ENCODE data around the gene SGPP1. TPM values are rescaled to one million over a fixed set of nuclear protein-coding genes. Genes with fewer than 3 reads are reported as not detected.

SGPP1 gene
- total RNA-seq (10 to 100 TPM; 12.2 to 12.4 TPM), polyA plus RNA-seq (10 to 100 TPM; 12.5 to 15.2 TPM)

DNA sequence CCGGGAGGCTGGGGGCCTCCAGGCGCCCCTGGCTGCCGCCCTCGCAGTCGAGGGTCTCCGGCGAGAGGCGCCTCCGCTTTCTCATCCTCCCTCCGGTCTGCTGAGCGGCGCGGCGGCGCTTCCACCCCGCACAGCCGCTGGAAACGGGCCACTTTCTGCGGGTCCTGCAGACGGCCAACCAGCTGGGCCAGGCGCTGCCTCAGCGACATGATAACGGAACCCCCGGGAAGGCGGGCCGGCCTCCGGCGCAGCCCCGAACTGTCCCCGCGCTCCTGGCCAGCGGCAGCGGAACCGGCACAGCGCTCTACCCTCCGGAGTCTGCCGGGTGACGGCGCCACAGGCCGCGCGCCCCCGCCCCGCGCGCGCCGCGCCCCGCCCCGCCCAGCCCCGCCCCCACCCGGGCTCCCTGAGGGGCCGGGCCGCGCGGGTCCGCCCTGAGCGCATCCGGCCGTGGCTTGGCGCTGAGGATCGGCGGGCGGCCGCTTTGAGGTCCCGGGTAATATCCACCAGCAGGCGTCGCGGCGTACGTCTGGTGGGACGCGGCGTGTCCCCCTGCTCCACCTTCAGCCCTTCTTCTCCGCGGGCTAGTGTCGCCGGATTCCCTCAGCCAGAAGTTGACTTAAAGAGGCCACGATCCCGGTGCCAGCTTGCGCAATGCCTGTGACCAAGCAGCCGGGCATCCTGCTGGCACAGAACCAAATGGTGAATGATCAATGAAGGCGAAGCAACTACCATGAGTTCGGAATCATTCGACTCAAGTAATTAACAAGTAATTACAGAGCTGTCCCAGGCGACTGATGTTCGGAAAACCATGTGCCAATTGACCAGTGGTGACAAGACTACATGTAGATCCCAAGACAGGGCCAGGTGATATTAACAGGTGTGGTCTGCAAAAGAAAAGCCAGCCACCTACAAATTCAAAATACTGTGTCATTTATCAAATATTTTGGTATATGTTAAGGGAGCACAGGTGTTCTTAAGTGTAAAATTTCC lies at the start of gene SGPP1:
Gene SGPP1, minus strand, starts transcription at position 330 of the 993 bp plus-strand sequence. Its CDS starts 121 bp downstream, at position 209.
- H3K9me3 Mint-ChIP-seq, result no peaks in the 10 kb centered on the region
- Histone ChIP-seq H3K9me3 (ENCODE audit: control insufficient read depth in 1 of 2, low read length in 2 of 2) (no peaks in the 10 kb centered on the region), H3K27me3 (ENCODE audit: insufficient read depth, low read length) (no peaks in the 10 kb centered on the region), H3K4me3 (ENCODE audit: low read length in 2 of 2) (peak within 1 kb of the TSS; percentile 57 to 80), H3K36me3 (ENCODE audit: insufficient read depth, low read length) (no peaks in the 10 kb centered on the region), H3K27ac (ENCODE audit: low read depth, low read length) (peak within 1 kb of the TSS; percentile 68), H3K4me1 (ENCODE audit: insufficient read depth, low read length) (peaks cover 31% of the 10 kb centered on the region)
- DNase-seq, result peak; percentile 81 to 86 (median 83)
- H3K4me1 Mint-ChIP-seq, result peaks cover 25 to 53% (median 43%) of the 10 kb centered on the region in 4 donors
- CTCF ChIA-PET (ENCODE audit: partially characterized antibody), result interaction anchor here (0.6 to 4.5 kb wide), 13 partner anchors 9 to 185 kb away, joined by 3 to 46 read pairs (median 3); partner anchors contain the start of genes PPP2R5E and WDR89
- no peaks in the 10 kb centered on the region for H3K27me3 Mint-ChIP-seq
- POLR2A ChIA-PET (ENCODE audit: partially characterized antibody), result interaction anchor here (0.8 to 4.6 kb wide), 13 partner anchors 9 to 185 kb away, joined by 3 to 43 read pairs (median 4); partner anchors contain the start of genes PPP2R5E and WDR89
- peak within 1 kb of the TSS; percentile 98 to 100 (median 99) for H3K4me3 Mint-ChIP-seq
- H3K36me3 Mint-ChIP-seq, result peaks cover 3 to 9% of the 10 kb centered on the region in 2 donors
- intact Hi-C loops (cut with micrococcal nuclease), result loop anchor here (1.0 to 5.0 kb wide), 6 partner anchors 42 to 185 kb away; partner anchors contain the start of genes PPP2R5E, SYNE2 and WDR89
- H3K27ac Mint-ChIP-seq, result peak within 1 kb of the TSS; percentile 86 to 98 (median 97)

DNA sequence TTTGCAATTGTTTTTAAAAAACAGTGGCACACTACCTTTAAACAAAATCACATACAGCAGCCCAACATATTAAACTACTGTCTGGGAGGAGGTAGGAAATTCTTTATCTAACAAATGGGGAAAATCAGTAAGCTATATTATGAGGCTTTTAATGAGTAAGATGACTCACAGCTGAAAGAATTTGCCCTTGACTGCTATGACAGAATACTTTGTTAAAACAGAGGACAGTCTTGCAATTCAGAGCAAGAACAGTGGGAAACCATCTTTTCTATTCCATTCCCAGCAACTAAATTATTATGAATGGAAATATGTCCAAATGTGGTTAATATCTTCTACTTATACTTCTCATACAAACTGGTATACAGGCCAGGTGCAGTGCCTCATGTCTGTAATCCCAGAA lies 49.2 kb upstream of the SGPP1 start:
- Histone ChIP-seq H3K27me3 (ENCODE audit: insufficient read depth, low read length) (no peaks in the 10 kb centered on the region), H3K9me3 (ENCODE audit: control insufficient read depth in 1 of 2, low read length in 2 of 2) (no peaks in the 10 kb centered on the region), H3K4me1 (ENCODE audit: insufficient read depth, low read length) (no peaks in the 10 kb centered on the region), H3K4me3 (ENCODE audit: low read length in 2 of 2) (no peak overlapping the region), H3K36me3 (ENCODE audit: insufficient read depth, low read length) (no peaks in the 10 kb centered on the region), H3K27ac (ENCODE audit: low read depth, low read length) (no peak overlapping the region)
- Mint-ChIP-seq H3K27me3 (no peaks in the 10 kb centered on the region), H3K36me3 (no peaks in the 10 kb centered on the region), H3K27ac (no peak overlapping the region), H3K4me3 (no peak overlapping the region), H3K9me3 (no peaks in the 10 kb centered on the region), H3K4me1 (no peaks in the 10 kb centered on the region)
- intact Hi-C loops (cut with micrococcal nuclease), result loop anchor here (10.0 kb wide), 1 partner anchor 232 kb away; the partner anchor contains the start of gene PPP2R5E
- DNase-seq, result no peak
- CTCF ChIA-PET (ENCODE audit: partially characterized antibody), result no interaction called here
- POLR2A ChIA-PET (ENCODE audit: partially characterized antibody), result no interaction called here

DNA sequence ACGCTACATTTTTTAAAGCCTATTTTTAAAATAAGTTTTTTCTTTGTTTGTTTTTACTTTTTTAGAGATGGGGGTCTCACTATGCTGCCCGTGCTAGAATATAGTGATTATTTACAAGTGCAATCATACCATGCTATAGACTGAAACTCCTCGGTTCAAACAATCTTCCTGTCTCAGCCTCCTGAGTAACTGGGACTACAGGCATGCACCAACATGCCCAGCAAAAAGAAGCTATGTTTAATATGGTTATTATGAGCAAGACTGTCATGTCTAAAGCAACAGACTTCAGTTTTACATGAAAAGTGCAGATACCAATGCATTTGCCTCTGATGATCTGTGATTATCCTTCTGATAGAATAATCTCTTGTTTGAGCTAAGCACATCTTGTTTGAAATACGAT lies 45.6 kb upstream of the SGPP1 start:
- H3K27me3 Mint-ChIP-seq, result no peaks in the 10 kb centered on the region
- Histone ChIP-seq H3K4me1 (ENCODE audit: insufficient read depth, low read length) (no peaks in the 10 kb centered on the region), H3K9me3 (ENCODE audit: control insufficient read depth in 1 of 2, low read length in 2 of 2) (no peaks in the 10 kb centered on the region), H3K36me3 (ENCODE audit: insufficient read depth, low read length) (no peaks in the 10 kb centered on the region), H3K27me3 (ENCODE audit: insufficient read depth, low read length) (no peaks in the 10 kb centered on the region), H3K4me3 (ENCODE audit: low read length in 2 of 2) (no peak overlapping the region), H3K27ac (ENCODE audit: low read depth, low read length) (no peak overlapping the region)
- no peak overlapping the region for H3K4me3 Mint-ChIP-seq
- intact Hi-C loops (cut with micrococcal nuclease), result loop anchor here (10.0 kb wide), 1 partner anchor 229 kb away; the partner anchor contains the start of gene PPP2R5E
- H3K27ac Mint-ChIP-seq, result no peak overlapping the region
- H3K9me3 Mint-ChIP-seq, result no peaks in the 10 kb centered on the region
- H3K4me1 Mint-ChIP-seq, result peaks cover 3 to 5% (median 4%) of the 10 kb centered on the region in 4 donors
- ChIA-PET POLR2A (ENCODE audit: partially characterized antibody) (no interaction called here), CTCF (ENCODE audit: partially characterized antibody) (interaction anchor here (0.7 to 1.5 kb wide), 2 partner anchors 66 to 95 kb away, joined by 3 read pairs; no protein-coding TSS in a partner anchor)
- no peaks in the 10 kb centered on the region for H3K36me3 Mint-ChIP-seq
- DNase-seq, result no peak

DNA sequence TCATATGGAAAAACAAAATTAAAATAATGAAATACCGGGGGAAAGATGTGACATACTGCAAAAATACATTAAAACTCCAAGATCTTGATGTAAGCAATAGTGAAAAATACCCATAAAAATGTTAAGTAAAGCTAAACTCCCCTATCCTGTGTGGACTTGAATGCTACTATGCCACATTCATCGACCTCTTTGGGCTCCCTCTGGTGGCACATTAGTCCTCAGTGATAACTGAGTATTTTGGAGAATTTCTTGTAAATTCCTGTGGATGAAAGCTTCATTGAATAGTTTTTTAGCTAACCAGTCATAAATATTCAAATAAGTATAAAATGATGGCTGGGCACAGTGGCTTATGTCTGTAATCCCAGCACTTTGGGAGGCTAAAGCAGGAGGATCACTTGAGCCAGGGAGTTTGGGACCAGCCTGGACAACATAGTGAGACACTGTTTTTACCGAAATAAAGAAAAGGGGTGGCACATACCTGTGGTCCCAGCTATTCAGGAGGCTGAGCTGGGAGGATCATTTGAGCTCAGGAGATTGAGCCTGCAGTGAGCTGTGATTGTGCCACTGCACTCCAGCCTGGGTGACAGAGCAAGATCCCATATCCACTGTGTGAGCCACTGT lies 42.4 kb upstream of the SGPP1 start:
- Histone ChIP-seq H3K9me3 (ENCODE audit: control insufficient read depth in 1 of 2, low read length in 2 of 2) (no peaks in the 10 kb centered on the region), H3K27me3 (ENCODE audit: insufficient read depth, low read length) (no peaks in the 10 kb centered on the region), H3K36me3 (ENCODE audit: insufficient read depth, low read length) (no peaks in the 10 kb centered on the region), H3K27ac (ENCODE audit: low read depth, low read length) (no peak overlapping the region), H3K4me3 (ENCODE audit: low read length in 2 of 2) (no peak overlapping the region), H3K4me1 (ENCODE audit: insufficient read depth, low read length) (no peaks in the 10 kb centered on the region)
- H3K36me3 Mint-ChIP-seq, result no peaks in the 10 kb centered on the region
- CTCF ChIA-PET (ENCODE audit: partially characterized antibody), result interaction anchor here (0.6 to 5.2 kb wide), 40 partner anchors 8 to 490 kb away, joined by 3 to 132 read pairs (median 4); partner anchors contain the start of genes PPP2R5E, SGPP1 and WDR89
- H3K4me1 Mint-ChIP-seq, result peaks cover 3 to 5% (median 4%) of the 10 kb centered on the region in 4 donors
- no peaks in the 10 kb centered on the region for H3K27me3 Mint-ChIP-seq
- intact Hi-C loops (cut with micrococcal nuclease), result loop anchor here (1.0 to 10.0 kb wide), 4 partner anchors 42 to 225 kb away; partner anchors contain the start of genes PPP2R5E, SGPP1 and WDR89
- peak; percentile 59 to 63 (median 60) for DNase-seq
- POLR2A ChIA-PET (ENCODE audit: partially characterized antibody), result interaction anchor here (0.5 to 1.9 kb wide), 10 partner anchors 42 to 381 kb away, joined by 3 to 9 read pairs (median 4); partner anchors contain the start of genes PPP2R5E, SGPP1 and WDR89
- no peaks in the 10 kb centered on the region for H3K9me3 Mint-ChIP-seq
- H3K27ac Mint-ChIP-seq, result no peak overlapping the region
- no peak overlapping the region for H3K4me3 Mint-ChIP-seq

- H3K4me3 ChIP-seq (ENCODE audit: low read length in 2 of 2), result no peak overlapping the region
- H3K36me3 ChIP-seq (ENCODE audit: insufficient read depth, low read length), result no peaks in the 10 kb centered on the region
- H3K27me3 ChIP-seq (ENCODE audit: insufficient read depth, low read length), result no peaks in the 10 kb centered on the region
- H3K4me1 ChIP-seq (ENCODE audit: insufficient read depth, low read length), result no peaks in the 10 kb centered on the region
- no peak for DNase-seq
- Mint-ChIP-seq H3K36me3 (no peaks in the 10 kb centered on the region), H3K4me3 (no peak overlapping the region), H3K27ac (no peak overlapping the region), H3K9me3 (no peaks in the 10 kb centered on the region), H3K4me1 (peaks cover 3 to 5% (median 4%) of the 10 kb centered on the region in 4 donors), H3K27me3 (peaks cover 0 to 1% of the 10 kb centered on the region in 2 donors)
- POLR2A ChIA-PET (ENCODE audit: partially characterized antibody), result no interaction called here
- no peak overlapping the region for H3K27ac ChIP-seq (ENCODE audit: low read depth, low read length)
- intact Hi-C loops (cut with micrococcal nuclease), result no loop called here
- H3K9me3 ChIP-seq (ENCODE audit: control insufficient read depth in 1 of 2, low read length in 2 of 2), result no peaks in the 10 kb centered on the region
- CTCF ChIA-PET (ENCODE audit: partially characterized antibody), result interaction anchor here (2.3 to 5.2 kb wide), 3 partner anchors 9 to 134 kb away, joined by 6 to 132 read pairs (median 46); partner anchors contain the start of gene SGPP1
These were observed 38.7 kb upstream of the SGPP1 start for GRCh38 chr14:63766611-63767010.

- peak overlapping the region in 1 of 7 donors; percentile 10 for H3K27ac Mint-ChIP-seq
These were observed 36.8 kb upstream of the SGPP1 start for GRCh38 chr14:63764620-63765139.

More at GRCh38 chr14:63764620-63765139, 36.8 kb upstream of the SGPP1 start:
- no peak overlapping the region for H3K27ac ChIP-seq (ENCODE audit: low read depth, low read length)
- no peaks in the 10 kb centered on the region for H3K9me3 ChIP-seq (ENCODE audit: control insufficient read depth in 1 of 2, low read length in 2 of 2)
- Mint-ChIP-seq H3K9me3 (no peaks in the 10 kb centered on the region), H3K4me3 (no peak overlapping the region), H3K4me1 (peaks cover 2 to 12% (median 6%) of the 10 kb centered on the region in 4 donors), H3K36me3 (no peaks in the 10 kb centered on the region), H3K27me3 (peaks cover 0 to 1% of the 10 kb centered on the region in 2 donors)
- ChIA-PET POLR2A (ENCODE audit: partially characterized antibody) (no interaction called here), CTCF (ENCODE audit: partially characterized antibody) (interaction anchor here (1.2 to 2.3 kb wide), 4 partner anchors 8 to 131 kb away, joined by 3 to 6 read pairs (median 4); partner anchors contain the start of gene SGPP1)
- intact Hi-C loops (cut with micrococcal nuclease), result no loop called here
- DNase-seq, result no peak
- no peaks in the 10 kb centered on the region for H3K27me3 ChIP-seq (ENCODE audit: insufficient read depth, low read length)
- H3K36me3 ChIP-seq (ENCODE audit: insufficient read depth, low read length), result no peaks in the 10 kb centered on the region
- H3K4me1 ChIP-seq (ENCODE audit: insufficient read depth, low read length), result peaks cover 7% of the 10 kb centered on the region
- H3K4me3 ChIP-seq (ENCODE audit: low read length in 2 of 2), result no peak overlapping the region
